PC-3 (cell line): ENCODE measurements around the gene TMEM126B. TPM values are rescaled to one million over a fixed set of nuclear protein-coding genes. Genes with fewer than 3 reads are reported as not detected.

Experiments
- ATAC-seq: fragments of 200-7000 bp; cut with Tn5 transposase; 2 replicates; pipeline ENCODE4 v1.9.1; 2020; ENCODE audit warnings: mild to moderate bottlenecking, moderate library complexity
- BruUV-seq: library from RNA; stranded (reverse); fragments of 400-500 nt; replicated peaks from 2 replicates; lab custom pipeline; 2021; lab: Mats Ljungman, UMichigan
- CTCF ChIA-PET: fragments of 300-600 bp; sonication (Branson Sonifier 250); formaldehyde crosslinking; loops from one replicate; lab custom pipeline; 2022; ENCODE audit warnings: antibody characterized with exemption; lab: Charles Lee
- POLR2A ChIA-PET: fragments of 300-600 bp; sonication (Branson Sonifier 250); formaldehyde crosslinking; loops from one replicate; lab custom pipeline; 2022; ENCODE audit warnings: antibody characterized with exemption; ENCODE audit not compliant: unreplicated experiment; lab: Charles Lee
- DNase-seq: peaks from one replicate; pipeline ENCODE4 v3.0.0-alpha.2; 2015
- H2AFZ ChIP-seq: fragments of 300-600 bp; sonication (generic); 2 replicates; pipeline ENCODE4 v1.6.0; 2016; ENCODE audit warnings: antibody characterized with exemption, low read length
- H3F3A ChIP-seq: fragments of 300-600 bp; sonication (generic); one replicate; pipeline ENCODE4 v1.6.0; 2017; ENCODE audit warnings: antibody characterized with exemption, low read length, control low read depth, mild to moderate bottlenecking; ENCODE audit not compliant: unreplicated experiment
- H3K27ac ChIP-seq: fragments of 300-600 bp; sonication (generic); 2 replicates; pipeline ENCODE4 v1.5.1; 2016; ENCODE audit warnings: mild to moderate bottlenecking, low read length
- H3K27me3 ChIP-seq: fragments of 300-600 bp; sonication (generic); 2 replicates; pipeline ENCODE4 v1.6.1; 2016; ENCODE audit warnings: low read length, mixed read lengths
- H3K36me3 ChIP-seq: fragments of 300-600 bp; sonication (generic); 2 replicates; pipeline ENCODE4 v1.6.1; 2016; ENCODE audit warnings: low read depth, mixed run types, low read length, mixed read lengths
- H3K4me1 ChIP-seq: fragments of 300-600 bp; sonication (generic); 2 replicates; pipeline ENCODE4 v1.5.1; 2016; ENCODE audit warnings: low read length; ENCODE audit not compliant: insufficient read depth
- H3K4me2 ChIP-seq: fragments of 300-600 bp; sonication (generic); 2 replicates; pipeline ENCODE4 v1.6.0; 2016; ENCODE audit warnings: low read length
- H3K4me3 ChIP-seq: fragments of 300-600 bp; sonication (generic); 2 replicates; pipeline ENCODE4 v1.5.1; 2016; ENCODE audit warnings: mild to moderate bottlenecking, low read length, mixed read lengths
- H3K79me2 ChIP-seq: fragments of 300-600 bp; sonication (generic); 2 replicates; pipeline ENCODE4 v1.6.1; 2017; ENCODE audit warnings: low read length, mixed read lengths
- H3K9ac ChIP-seq: fragments of 300-600 bp; sonication (generic); 2 replicates; pipeline ENCODE4 v1.6.0; 2016; ENCODE audit warnings: mild to moderate bottlenecking, low read length
- H3K9me2 ChIP-seq: fragments of 300-600 bp; sonication (generic); replicated peaks from 2 replicates; pipeline ENCODE4 v1.6.1; 2016; ENCODE audit warnings: mixed run types, low read length, mixed read lengths
- H3K9me3 ChIP-seq: fragments of 300-600 bp; sonication (generic); 2 replicates; pipeline ENCODE4 v1.6.1; 2016; ENCODE audit warnings: low read length, mixed read lengths
- H4K20me1 ChIP-seq: fragments of 300-600 bp; sonication (generic); 2 replicates; pipeline ENCODE4 v1.6.1; 2016; ENCODE audit warnings: low read length, mixed read lengths
- EZH2 ChIP-seq: fragments of 300-600 bp; sonication (generic); IDR thresholded peaks from one replicate; pipeline ENCODE4 v1.6.1; 2017; ENCODE audit warnings: antibody characterized with exemption, mild to moderate bottlenecking, low read length; ENCODE audit not compliant: unreplicated experiment
- EZH2phosphoT487 ChIP-seq: fragments of 300-600 bp; sonication (generic); IDR thresholded peaks from 2 replicates; pipeline ENCODE4 v1.6.1; 2018; ENCODE audit warnings: mild to moderate bottlenecking, antibody characterized with exemption, low read length, borderline replicate concordance
- intact Hi-C: fragments of 100-400 bp; cut with micrococcal nuclease; formaldehyde crosslinking; loops from 2 replicates; pipeline ENCODE4 v1.9.0; 2023
- total RNA-seq: library from RNA; depleted of rRNA; stranded (reverse); fragments of >200 nt; gene quantifications from 2 replicates; pipeline ENCODE4 v1.2.3, GENCODE V29; 2014
- TF ChIP-seq, protein P1 (sequence below): fragments of 300-600 bp; sonication (generic); conservative IDR thresholded peaks from 2 replicates; pipeline ENCODE4 v1.5.1; 2017; ENCODE audit warnings: antibody characterized with exemption, low read depth, mild to moderate bottlenecking, low read length

The TMEM126B gene
- total RNA-seq, 1 experiment from 2014 or later = 79.5 TPM

DNA sequence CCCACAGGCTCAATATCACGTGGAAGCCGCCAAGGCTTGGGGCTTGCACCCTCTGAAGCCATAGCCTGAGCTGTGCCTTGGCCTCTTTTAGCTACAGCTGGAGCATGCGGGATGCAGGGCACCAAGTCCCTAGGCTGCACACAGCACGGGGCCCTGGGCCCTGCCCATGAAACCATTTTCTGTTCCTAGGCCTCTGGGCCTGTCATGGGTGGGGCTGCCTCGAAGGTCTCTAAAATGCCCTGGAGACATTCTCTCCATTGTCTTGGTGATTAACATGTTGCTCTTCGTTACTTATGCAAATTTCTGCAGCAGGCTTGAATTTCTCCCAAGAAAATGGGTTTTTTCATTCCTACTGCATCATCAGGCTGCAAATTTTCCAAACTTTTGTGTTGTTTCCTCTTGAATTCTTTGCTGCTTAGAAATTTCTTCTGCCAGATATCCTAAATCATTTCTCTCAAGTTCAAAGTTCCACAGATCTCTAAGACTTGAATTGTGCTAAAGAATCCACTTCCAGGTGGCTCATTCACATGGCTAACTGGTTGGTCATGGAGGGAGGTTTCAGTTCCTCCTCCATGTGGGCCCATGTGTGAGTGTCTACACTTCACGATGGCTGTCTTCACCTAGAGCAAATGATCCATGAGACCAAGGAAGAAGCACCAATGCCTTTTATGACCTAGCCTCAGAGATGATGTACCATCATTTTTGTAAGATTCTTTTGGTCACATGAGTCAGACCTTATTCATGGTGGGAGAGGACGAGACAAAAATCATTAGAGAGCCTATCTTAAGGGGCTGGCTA is 43.9 kb downstream of the TMEM126B start:
- H3K79me2 ChIP-seq = no peaks in the 10 kb centered on the region
- no peaks in the 10 kb centered on the region for H4K20me1 ChIP-seq
- H3K9me3 ChIP-seq = no peaks in the 10 kb centered on the region
- TF ChIP-seq, protein P1, sequence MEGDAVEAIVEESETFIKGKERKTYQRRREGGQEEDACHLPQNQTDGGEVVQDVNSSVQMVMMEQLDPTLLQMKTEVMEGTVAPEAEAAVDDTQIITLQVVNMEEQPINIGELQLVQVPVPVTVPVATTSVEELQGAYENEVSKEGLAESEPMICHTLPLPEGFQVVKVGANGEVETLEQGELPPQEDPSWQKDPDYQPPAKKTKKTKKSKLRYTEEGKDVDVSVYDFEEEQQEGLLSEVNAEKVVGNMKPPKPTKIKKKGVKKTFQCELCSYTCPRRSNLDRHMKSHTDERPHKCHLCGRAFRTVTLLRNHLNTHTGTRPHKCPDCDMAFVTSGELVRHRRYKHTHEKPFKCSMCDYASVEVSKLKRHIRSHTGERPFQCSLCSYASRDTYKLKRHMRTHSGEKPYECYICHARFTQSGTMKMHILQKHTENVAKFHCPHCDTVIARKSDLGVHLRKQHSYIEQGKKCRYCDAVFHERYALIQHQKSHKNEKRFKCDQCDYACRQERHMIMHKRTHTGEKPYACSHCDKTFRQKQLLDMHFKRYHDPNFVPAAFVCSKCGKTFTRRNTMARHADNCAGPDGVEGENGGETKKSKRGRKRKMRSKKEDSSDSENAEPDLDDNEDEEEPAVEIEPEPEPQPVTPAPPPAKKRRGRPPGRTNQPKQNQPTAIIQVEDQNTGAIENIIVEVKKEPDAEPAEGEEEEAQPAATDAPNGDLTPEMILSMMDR = no peak
- TF ChIP-seq EZH2 (no peak), EZH2phosphoT487 (no peak)
- H3K36me3 ChIP-seq = no peaks in the 10 kb centered on the region
- BruUV-seq = no TSS peak
- no peaks in the 10 kb centered on the region for H3K9me2 ChIP-seq
- POLR2A ChIA-PET = no interaction called here
- no peak overlapping the region for H2AFZ ChIP-seq
- no peaks in the 10 kb centered on the region for H3F3A ChIP-seq
- no peaks in the 10 kb centered on the region for H3K4me1 ChIP-seq
- no peak overlapping the region for H3K4me2 ChIP-seq
- H3K27me3 ChIP-seq = no peaks in the 10 kb centered on the region
- no peak overlapping the region for H3K9ac ChIP-seq
- no peak overlapping the region for H3K4me3 ChIP-seq
- DNase-seq (no peak), ATAC-seq (no peak)
- intact Hi-C loops = no loop called here
- H3K27ac ChIP-seq = no peak overlapping the region
- CTCF ChIA-PET = no interaction called here

GRCh38 chr11:85673393-85673792 is 45.0 kb downstream of the TMEM126B start:
- no peak overlapping the region for H3K4me2 ChIP-seq
- no peaks in the 10 kb centered on the region for H3K4me1 ChIP-seq
- ChIA-PET CTCF (no interaction called here), POLR2A (no interaction called here)
- no TSS peak for BruUV-seq
- H3K4me3 ChIP-seq = no peak overlapping the region
- no peak for ATAC-seq
- no peaks in the 10 kb centered on the region for H3K79me2 ChIP-seq
- no peaks in the 10 kb centered on the region for H3K9me3 ChIP-seq
- intact Hi-C loops = no loop called here
- no peak overlapping the region for H3K9ac ChIP-seq
- no peak overlapping the region for H2AFZ ChIP-seq
- H4K20me1 ChIP-seq = no peaks in the 10 kb centered on the region
- no peaks in the 10 kb centered on the region for H3K36me3 ChIP-seq
- H3K27me3 ChIP-seq = no peaks in the 10 kb centered on the region
- H3F3A ChIP-seq = no peaks in the 10 kb centered on the region
- H3K9me2 ChIP-seq = no peaks in the 10 kb centered on the region
- H3K27ac ChIP-seq = no peak overlapping the region
- no peak for TF ChIP-seq EZH2
- TF ChIP-seq, protein P1 = no peak
- DNase-seq = no peak

DNA sequence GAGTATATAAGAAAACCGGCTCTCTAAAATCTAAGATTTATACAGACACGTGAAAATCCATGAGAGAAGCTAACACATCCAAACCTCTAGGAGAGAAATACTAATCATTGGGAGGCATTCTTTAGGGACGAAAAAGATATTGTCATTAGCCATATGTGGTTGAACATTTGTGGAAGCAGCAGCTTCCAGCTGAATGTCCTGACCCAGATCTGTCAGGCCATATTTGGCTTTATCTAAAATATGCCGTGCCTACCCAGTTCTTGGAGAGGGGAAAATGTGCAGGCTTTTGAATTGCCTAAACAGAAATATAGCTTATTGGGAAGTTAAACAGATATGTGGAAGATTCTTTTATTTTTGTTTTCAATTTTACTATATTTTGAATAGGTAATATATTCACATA is 51.2 kb downstream of the TMEM126B start:
- Histone ChIP-seq H3K9me2 (no peaks in the 10 kb centered on the region), H3F3A (no peaks in the 10 kb centered on the region), H3K27me3 (no peaks in the 10 kb centered on the region), H3K4me2 (no peak overlapping the region), H3K36me3 (no peaks in the 10 kb centered on the region), H4K20me1 (no peaks in the 10 kb centered on the region), H3K27ac (no peak overlapping the region), H3K9ac (no peak overlapping the region), H3K4me1 (no peaks in the 10 kb centered on the region), H2AFZ (no peak overlapping the region), H3K79me2 (no peaks in the 10 kb centered on the region), H3K4me3 (no peak overlapping the region), H3K9me3 (no peaks in the 10 kb centered on the region)
- no peak for ATAC-seq
- DNase-seq = no peak
- CTCF ChIA-PET = interaction anchor here (0.5 kb wide), 1 partner anchor 196 kb away, joined by 3 read pairs; no protein-coding TSS in a partner anchor
- intact Hi-C loops = no loop called here
- POLR2A ChIA-PET = interaction anchor here (0.6 kb wide), 1 partner anchor 148 kb away, joined by 4 read pairs; no protein-coding TSS in a partner anchor
- TF ChIP-seq, protein P1 = no peak
- no peak for TF ChIP-seq EZH2
- TF ChIP-seq EZH2phosphoT487 = no peak
- no TSS peak for BruUV-seq
